Measurements from ENCODE around the gene CSNK1D.

The CSNK1D gene

GRCh38 chr17:82249896-82250581 is 23.5 kb downstream of the CSNK1D start:
- no peak for DNase-seq

DNA sequence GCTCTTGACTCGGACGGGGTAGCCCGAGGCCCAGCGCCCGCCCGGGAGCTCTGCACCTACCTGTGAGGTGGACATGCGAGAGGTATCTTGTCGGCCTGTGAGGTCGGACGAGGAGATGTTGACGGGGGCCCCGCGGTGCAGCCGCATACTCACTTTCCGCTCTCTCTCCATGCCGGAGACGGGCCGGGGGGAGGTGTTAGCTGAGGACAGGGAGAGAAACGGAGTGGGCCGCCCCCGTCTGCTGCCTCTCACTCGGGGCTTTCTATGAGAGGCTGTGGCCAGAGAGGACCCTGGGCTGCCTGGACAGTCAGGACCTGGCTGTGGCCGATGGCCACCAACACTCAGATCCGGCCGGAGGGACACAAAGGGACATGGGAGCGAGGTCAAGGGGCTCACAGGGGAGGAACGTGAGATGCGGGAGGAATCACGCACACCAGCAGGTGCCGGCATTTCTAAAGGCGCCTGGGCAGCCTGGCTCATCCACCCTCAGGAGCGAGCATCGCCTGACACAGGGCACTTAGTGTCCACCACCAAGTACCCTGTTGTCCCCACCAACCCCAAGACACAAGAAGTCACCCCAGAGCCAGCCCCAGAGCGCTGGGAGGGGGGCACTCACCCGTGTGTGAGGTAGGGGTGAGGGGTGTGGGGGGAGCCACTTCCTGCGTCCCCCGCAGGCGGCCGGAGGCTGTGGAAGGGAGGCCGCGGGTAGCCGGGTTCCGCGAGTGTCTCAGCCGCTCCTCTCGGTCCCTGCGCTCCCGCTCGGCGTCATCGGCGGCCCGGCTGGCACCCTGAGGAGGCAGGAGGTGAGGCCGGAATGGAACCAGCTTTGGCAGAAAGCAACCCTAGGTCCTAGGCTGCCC is 24.5 kb downstream of the CSNK1D start:
- DNase-seq = no peak

GRCh38 chr17:82247856-82248671 is 25.4 kb downstream of the CSNK1D start:
- no peak for DNase-seq

DNA sequence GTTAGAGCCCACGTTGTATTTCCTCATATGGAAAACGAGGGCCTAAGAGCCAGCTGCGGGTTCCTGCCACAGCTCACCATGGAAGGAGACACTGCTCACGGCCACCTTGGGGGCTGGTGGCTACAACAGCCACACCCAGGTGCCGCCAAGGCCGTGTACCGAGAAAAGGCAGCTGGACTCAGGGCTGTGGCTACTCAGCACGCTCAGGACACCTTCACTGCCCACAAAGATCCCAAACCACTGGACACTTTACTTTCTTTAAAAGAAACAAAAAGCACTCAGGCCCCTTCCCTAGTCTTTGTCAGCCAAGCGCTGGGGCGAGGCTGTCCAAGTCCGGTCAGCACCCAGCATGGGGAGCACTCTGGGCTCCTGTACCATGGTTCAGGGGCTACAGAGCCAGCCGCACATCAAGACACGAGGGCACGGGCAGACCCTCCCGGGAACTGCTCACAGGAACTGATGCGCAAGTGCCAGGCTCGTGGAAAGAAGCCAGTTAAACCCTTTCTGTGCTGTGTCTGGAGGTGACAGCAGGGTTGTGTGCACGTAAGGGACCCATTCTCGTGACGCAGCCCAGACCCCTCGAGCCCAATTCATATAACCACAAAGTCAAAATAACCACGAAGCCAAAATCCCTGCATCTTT is 26.2 kb downstream of the CSNK1D start:
- DNase-seq = no peak

GRCh38 chr17:82246365-82247181 is 26.9 kb downstream of the CSNK1D start:
- DNase-seq = peak; percentile 54

DNA sequence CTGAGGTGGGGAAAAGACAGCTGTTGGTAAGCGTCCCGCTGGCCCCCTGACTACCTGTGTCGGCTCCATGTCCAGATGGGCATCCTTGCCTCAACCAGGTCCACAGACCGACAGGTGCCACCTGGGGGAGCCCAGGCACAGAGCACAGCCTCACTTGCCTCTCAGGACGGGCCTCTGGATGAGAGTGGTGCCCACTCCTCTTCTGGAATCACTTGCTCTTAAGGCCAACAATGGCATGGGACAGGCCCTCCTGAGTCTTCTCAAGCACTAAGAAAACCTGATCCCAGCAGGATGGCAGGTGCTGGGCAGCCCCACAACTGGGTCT is 27.5 kb downstream of the CSNK1D start:
- no peak for DNase-seq

DNA sequence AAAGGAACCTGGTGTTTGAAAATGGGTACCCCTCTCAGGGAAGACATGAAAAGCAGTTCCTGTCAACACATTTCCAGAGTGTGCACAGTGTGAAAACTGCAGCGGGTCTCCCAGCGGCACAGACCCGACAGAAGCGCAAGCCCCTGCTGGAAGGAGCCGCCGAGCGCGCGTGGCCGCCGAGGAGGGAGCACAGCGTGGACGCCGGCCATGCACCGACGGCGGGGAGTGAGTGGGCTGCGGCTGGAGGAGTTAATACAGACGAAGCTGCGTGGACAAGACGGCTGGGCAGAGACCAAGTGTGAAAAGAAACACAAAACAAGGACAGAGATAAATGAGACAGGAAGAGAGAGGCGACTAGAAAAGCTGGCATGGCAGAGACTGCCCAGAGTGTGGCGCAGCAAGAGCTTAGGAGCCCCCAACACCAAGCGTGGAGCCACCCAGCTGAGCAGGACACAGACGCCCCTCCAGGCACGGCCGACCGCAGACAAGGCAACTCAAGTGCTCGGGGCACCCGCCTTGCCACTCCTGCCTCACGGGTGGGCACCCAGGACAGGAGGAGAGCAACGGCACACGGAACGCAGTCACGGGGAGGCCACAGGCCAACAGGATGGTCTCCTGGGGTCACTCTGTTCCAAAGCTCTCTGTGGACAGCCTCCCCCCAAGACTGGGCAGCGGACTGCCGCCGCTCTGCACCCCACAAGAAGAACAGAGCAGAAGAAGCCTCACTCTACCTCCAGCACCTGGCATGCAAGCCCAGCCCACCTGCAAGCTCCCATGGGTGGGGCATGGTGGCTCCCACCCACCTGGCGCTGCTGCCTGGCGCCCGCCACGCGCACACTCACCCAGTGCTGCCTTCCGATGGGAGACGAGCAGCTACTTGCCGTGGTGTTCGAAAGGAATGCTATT is 28.1 kb downstream of the CSNK1D start:
- no peak for DNase-seq

GRCh38 chr17:82244413-82245133 is 28.9 kb downstream of the CSNK1D start:
- no peak for DNase-seq

DNA sequence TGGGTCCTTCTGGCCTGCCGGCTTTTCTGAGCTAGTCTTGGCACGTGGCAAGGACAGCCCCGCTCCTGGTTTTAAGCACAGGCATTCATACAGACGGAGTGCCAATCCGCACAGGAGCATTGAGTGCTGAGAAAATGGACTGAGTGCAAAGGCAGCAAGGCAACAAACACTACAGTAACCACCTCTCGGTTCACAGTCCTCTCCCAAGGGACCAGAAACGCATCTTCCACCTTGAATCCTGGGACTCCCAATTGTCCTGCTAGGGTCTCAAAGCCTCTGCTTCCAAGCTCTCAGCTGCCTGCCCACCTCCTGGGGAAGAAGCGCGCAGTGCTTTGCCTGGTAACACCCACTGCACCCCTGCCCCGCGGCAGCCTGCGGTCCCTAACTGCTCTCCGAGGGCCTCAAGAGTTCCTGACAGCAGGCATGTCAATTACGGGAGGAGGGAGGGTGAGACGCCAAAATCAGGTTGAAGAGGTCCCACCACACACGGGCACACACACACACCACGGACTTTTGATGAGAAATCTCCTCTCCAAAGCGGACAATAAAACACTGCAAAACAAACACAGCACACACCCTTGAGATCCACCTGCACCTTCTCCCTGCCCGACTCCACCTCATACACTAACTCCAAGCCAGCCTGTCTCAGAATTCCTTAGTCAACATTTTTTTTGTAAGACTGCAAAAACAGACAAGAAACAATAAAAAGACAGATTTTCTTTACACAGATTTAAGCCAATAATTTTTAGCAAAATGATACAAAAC is 29.7 kb downstream of the CSNK1D start:
- DNase-seq = no peak

GRCh38 chr17:82242977-82243647 is 30.4 kb downstream of the CSNK1D start:
- DNase-seq = peak; percentile 71

GRCh38 chr17:82242698-82242976 is 30.9 kb downstream of the CSNK1D start:
- DNase-seq = no peak

GRCh38 chr17:82241926-82242697 is 31.4 kb downstream of the CSNK1D start:
- DNase-seq = no peak

GRCh38 chr17:82241183-82241925 is 32.1 kb downstream of the CSNK1D start:
- DNase-seq = peak; percentile 59

DNA sequence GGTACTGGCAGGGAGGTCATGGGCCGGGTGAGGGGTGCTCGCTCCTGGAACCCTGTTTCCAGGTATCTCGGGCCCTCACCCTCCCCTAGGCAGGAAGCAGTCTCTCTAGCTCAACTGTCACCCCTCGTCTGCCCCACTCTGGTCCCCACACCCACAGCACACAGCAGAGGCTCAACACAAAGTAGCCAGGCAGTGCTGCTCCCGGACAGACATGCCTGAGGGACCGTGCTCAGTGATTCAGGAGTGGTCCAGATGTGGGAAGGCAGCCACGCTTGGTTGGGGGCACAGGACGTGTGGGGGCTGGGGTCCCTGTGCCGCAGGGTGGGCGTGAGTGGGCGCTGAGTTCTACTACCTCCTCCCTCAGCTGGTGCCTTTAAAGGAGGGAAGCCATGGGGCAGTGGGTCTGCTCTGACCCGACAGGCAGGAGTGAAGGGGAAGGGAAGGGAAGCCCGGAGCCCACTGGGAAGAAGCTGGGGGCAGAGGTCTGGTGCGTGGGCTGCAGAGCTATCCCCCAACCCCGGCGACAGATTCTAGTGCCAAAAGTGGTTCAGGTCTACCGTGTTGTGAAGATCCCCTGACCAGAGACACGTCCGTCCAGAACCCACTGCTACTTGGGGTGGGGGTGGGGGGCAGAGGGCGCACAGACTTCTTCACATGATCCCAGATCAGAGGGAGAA is 32.9 kb downstream of the CSNK1D start:
- no peak for DNase-seq

- no peak for DNase-seq
These were observed 33.5 kb downstream of the CSNK1D start for GRCh38 chr17:82239926-82240505.

- DNase-seq = no peak
These were observed 34.0 kb downstream of the CSNK1D start for GRCh38 chr17:82239401-82239925.

Measured in HCEC 1CT (cell line).